Measurements from ENCODE around the gene TREML2. TPM values are rescaled to one million over a fixed set of nuclear protein-coding genes. Genes with fewer than 3 reads are reported as not detected.
"Not testable (repeated sequence)": the region's sequence is repeated elsewhere in the genome, so short reads cannot be mapped to it uniquely, and the experiment has no call there.

Gene TREML2
- total RNA-seq, 1 experiment from 2014 or later: not detected

- TF ChIP-seq TCF7L2 (IDR thresholded peaks at IDR 0.05; ENCODE audit: borderline replicate concordance, extremely low read depth, insufficient read depth, insufficient read length) (no peak), CEBPB (IDR thresholded peaks at IDR 0.05; ENCODE audit: low read depth) (no peak)
These were observed 46.4 kb upstream of the TREML2 start (continued) for GRCh38 chr6:41247288-41247865.

DNA sequence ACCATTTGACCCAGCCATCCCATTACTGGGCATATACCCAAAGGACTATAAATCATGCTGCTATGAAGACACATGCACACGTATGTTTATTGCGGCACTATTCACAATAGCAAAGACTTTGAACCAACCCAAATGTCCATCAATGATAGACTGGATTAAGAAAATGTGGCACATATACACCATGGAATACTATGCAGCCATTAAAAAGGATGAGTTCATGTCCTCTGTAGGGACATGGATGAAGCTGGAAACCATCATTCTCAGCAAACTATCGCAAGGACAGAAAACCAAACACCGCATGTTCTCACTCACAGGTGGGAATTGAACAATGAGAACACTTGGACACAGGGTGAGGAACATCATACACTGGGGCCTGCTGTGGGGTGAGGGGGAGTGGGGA, 45.6 kb upstream of the TREML2 start:
- H2AFZ ChIP-seq (ENCODE audit: low read depth, low read length, poor library complexity, severe bottlenecking); POLR2A ChIA-PET; DNase-seq (ENCODE audit: low read depth, low spot score); H3K9ac ChIP-seq (ENCODE audit: low read length); H3K27ac ChIP-seq (ENCODE audit: low read depth, low read length); CTCF ChIA-PET; intact Hi-C loops (cut with micrococcal nuclease); H3K4me2 ChIP-seq (ENCODE audit: low read length); H3K4me1 ChIP-seq (ENCODE audit: control insufficient read depth in 1 of 2, insufficient read depth in 2 of 2, low read length in 2 of 2); H3K36me3 ChIP-seq (ENCODE audit: control insufficient read depth in 1 of 2, insufficient read depth in 2 of 2, low read length in 2 of 2); H3K9me3 ChIP-seq (ENCODE audit: control insufficient read depth in 1 of 2, insufficient read depth in 1 of 2, low read depth in 1 of 2, low read length in 2 of 2); ATAC-seq; BruUV-seq (replicated peaks); H3K9me2 ChIP-seq (ENCODE audit: insufficient read depth); H3K79me2 ChIP-seq (ENCODE audit: insufficient read depth, low read length); H3K4me3 ChIP-seq (replicated peaks in 1 of 2; ENCODE audit: low read depth in 1 of 2, low read length in 2 of 2); RAD21 ChIA-PET (ENCODE audit: low non-redundant PET in 1 of 2, low total read pairs in 2 of 2, uncharacterized antibody in 2 of 2, unreplicated experiment in 2 of 2); H4K20me1 ChIP-seq (ENCODE audit: insufficient read depth): not testable (repeated sequence)
- H3K27me3 ChIP-seq (ENCODE audit: insufficient read depth, low read length): peaks cover 24% of the 10 kb centered on the region; the same call in 1 of the 2 replicates

- Histone ChIP-seq H3K4me3 (replicated peaks in 1 of 2; ENCODE audit: low read depth in 1 of 2, low read length in 2 of 2) (no peak overlapping the region), H4K20me1 (ENCODE audit: insufficient read depth) (no peaks in the 10 kb centered on the region), H3K4me1 (ENCODE audit: control insufficient read depth in 1 of 2, insufficient read depth in 2 of 2, low read length in 2 of 2) (no peaks in the 10 kb centered on the region), H3K9me3 (ENCODE audit: control insufficient read depth in 1 of 2, insufficient read depth in 1 of 2, low read depth in 1 of 2, low read length in 2 of 2) (no peaks in the 10 kb centered on the region), H2AFZ (ENCODE audit: low read depth, low read length, poor library complexity, severe bottlenecking) (no peak overlapping the region), H3K4me2 (ENCODE audit: low read length) (no peak overlapping the region), H3K27me3 (ENCODE audit: insufficient read depth, low read length) (peaks cover 56% of the 10 kb centered on the region), H3K27ac (ENCODE audit: low read depth, low read length) (no peak overlapping the region), H3K79me2 (ENCODE audit: insufficient read depth, low read length) (no peaks in the 10 kb centered on the region), H3K9ac (ENCODE audit: low read length) (no peak overlapping the region), H3K36me3 (ENCODE audit: control insufficient read depth in 1 of 2, insufficient read depth in 2 of 2, low read length in 2 of 2) (no peaks in the 10 kb centered on the region), H3K9me2 (ENCODE audit: insufficient read depth) (no peaks in the 10 kb centered on the region)
- no TSS peak for BruUV-seq (replicated peaks)
- intact Hi-C loops (cut with micrococcal nuclease): no loop called here
- ATAC-seq (no peak), DNase-seq (ENCODE audit: low read depth, low spot score) (no peak)
- TF ChIP-seq FOSL1 (IDR thresholded peaks at IDR 0.05; ENCODE audit: low read depth): no peak
- TF ChIP-seq, protein P1, sequence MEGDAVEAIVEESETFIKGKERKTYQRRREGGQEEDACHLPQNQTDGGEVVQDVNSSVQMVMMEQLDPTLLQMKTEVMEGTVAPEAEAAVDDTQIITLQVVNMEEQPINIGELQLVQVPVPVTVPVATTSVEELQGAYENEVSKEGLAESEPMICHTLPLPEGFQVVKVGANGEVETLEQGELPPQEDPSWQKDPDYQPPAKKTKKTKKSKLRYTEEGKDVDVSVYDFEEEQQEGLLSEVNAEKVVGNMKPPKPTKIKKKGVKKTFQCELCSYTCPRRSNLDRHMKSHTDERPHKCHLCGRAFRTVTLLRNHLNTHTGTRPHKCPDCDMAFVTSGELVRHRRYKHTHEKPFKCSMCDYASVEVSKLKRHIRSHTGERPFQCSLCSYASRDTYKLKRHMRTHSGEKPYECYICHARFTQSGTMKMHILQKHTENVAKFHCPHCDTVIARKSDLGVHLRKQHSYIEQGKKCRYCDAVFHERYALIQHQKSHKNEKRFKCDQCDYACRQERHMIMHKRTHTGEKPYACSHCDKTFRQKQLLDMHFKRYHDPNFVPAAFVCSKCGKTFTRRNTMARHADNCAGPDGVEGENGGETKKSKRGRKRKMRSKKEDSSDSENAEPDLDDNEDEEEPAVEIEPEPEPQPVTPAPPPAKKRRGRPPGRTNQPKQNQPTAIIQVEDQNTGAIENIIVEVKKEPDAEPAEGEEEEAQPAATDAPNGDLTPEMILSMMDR (IDR thresholded peaks at IDR 0.05 in 2 of 3, conservative IDR thresholded peaks at IDR 0.05 in 1 of 3; ENCODE audit: borderline replicate concordance in 1 of 3, insufficient read depth in 1 of 3, low read depth in 2 of 3, low read length in 2 of 3): no peak
- CTCF ChIA-PET: no interaction called here
- RAD21 ChIA-PET (ENCODE audit: low non-redundant PET in 1 of 2, low total read pairs in 2 of 2, uncharacterized antibody in 2 of 2, unreplicated experiment in 2 of 2): no interaction called here
- POLR2A ChIA-PET: no interaction called here
These were observed 38.7 kb upstream of the TREML2 start for GRCh38 chr6:41239467-41240159.
